ENCODE measurements around the gene ITGA1.

- TF ChIP-seq POLR2A (IDR thresholded peaks at IDR 0.05) = no peak
- TF ChIP-seq, protein P1, sequence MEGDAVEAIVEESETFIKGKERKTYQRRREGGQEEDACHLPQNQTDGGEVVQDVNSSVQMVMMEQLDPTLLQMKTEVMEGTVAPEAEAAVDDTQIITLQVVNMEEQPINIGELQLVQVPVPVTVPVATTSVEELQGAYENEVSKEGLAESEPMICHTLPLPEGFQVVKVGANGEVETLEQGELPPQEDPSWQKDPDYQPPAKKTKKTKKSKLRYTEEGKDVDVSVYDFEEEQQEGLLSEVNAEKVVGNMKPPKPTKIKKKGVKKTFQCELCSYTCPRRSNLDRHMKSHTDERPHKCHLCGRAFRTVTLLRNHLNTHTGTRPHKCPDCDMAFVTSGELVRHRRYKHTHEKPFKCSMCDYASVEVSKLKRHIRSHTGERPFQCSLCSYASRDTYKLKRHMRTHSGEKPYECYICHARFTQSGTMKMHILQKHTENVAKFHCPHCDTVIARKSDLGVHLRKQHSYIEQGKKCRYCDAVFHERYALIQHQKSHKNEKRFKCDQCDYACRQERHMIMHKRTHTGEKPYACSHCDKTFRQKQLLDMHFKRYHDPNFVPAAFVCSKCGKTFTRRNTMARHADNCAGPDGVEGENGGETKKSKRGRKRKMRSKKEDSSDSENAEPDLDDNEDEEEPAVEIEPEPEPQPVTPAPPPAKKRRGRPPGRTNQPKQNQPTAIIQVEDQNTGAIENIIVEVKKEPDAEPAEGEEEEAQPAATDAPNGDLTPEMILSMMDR (IDR thresholded peaks at IDR 0.05) = no peak
These were observed 71.9 kb downstream of the ITGA1 start for GRCh38 chr5:52859628-52860027.
